HK-2 (cell line): ENCODE results near the gene THYN1.

Experiments
- DNase-seq: peaks from one replicate; pipeline ENCODE4 v3.0.0-alpha.2; 2018; ENCODE audit not compliant: unreplicated experiment

Gene THYN1

GRCh38 chr11:134223121-134223520, 30.0 kb downstream of the THYN1 start:
- no peak for DNase-seq

- no peak for DNase-seq
These were observed 36.3 kb downstream of the THYN1 start for GRCh38 chr11:134216816-134217215.

- no peak for DNase-seq
These were observed 37.3 kb downstream of the THYN1 start for GRCh38 chr11:134215836-134216235.

- DNase-seq = peak; percentile 17
These were observed 45.5 kb downstream of the THYN1 start for GRCh38 chr11:134207538-134208239.

- no peak for DNase-seq
These were observed 47.0 kb downstream of the THYN1 start for GRCh38 chr11:134206185-134206584.

GRCh38 chr11:134205729-134206128, 47.4 kb downstream of the THYN1 start:
- no peak for DNase-seq

GRCh38 chr11:134202661-134203060, 50.5 kb downstream of the THYN1 start:
- no peak for DNase-seq

- no peak for DNase-seq
These were observed 52.5 kb downstream of the THYN1 start for GRCh38 chr11:134200688-134201087.

GRCh38 chr11:134199531-134199930, 53.6 kb downstream of the THYN1 start:
- DNase-seq = no peak
